HFFc6 (cell line): ENCODE results near the gene EVI5. TPM values are rescaled to one million over a fixed set of nuclear protein-coding genes. Genes with fewer than 3 reads are reported as not detected.
A peak's percentile ranks its signal among the peaks of the same experiment; 100 is the strongest.
"Not testable (repeated sequence)": the region's sequence is repeated elsewhere in the genome, so short reads cannot be mapped to it uniquely, and the experiment has no call there.

Source experiments
- DNase-seq: peaks from one replicate; pipeline ENCODE4 v3.0.0-alpha.2; 2018
- H3K27ac Mint-ChIP-seq: 2 replicates; pipeline ENCODE4 v1.8.0; 2020; ENCODE audit warnings: mild to moderate bottlenecking, mixed read lengths
- H3K27me3 Mint-ChIP-seq: 2 replicates; pipeline ENCODE4 v1.8.0; 2021; ENCODE audit warnings: mild to moderate bottlenecking, moderate library complexity, mixed read lengths; ENCODE audit not compliant: insufficient read depth
- H3K36me3 Mint-ChIP-seq: 2 replicates; pipeline ENCODE4 v1.8.0; 2021; ENCODE audit warnings: low read depth, mixed read lengths
- H3K4me1 Mint-ChIP-seq: 2 replicates; pipeline ENCODE4 v1.8.0; 2020; ENCODE audit warnings: low read depth, mixed read lengths
- H3K4me3 Mint-ChIP-seq: 2 replicates; pipeline ENCODE4 v1.8.0; 2020; ENCODE audit warnings: mild to moderate bottlenecking, moderate library complexity, mixed read lengths
- H3K9me3 Mint-ChIP-seq: 2 replicates; pipeline ENCODE4 v1.8.0; 2020; ENCODE audit warnings: mild to moderate bottlenecking, mixed read lengths
- total RNA-seq, 6 experiments: library from RNA; stranded (reverse); fragmentation: NEBNext Ultra II Directional; extraction: Animal tissue kit (Norgen Biotek cat#: 25700); gene quantifications; 2 replicates in 1 of 6; 3 replicates in 5 of 6; pipeline ENCODE4 v1.2.3, GENCODE V29; 2021
- TF ChIP-seq, protein P1 (sequence below): fragments of 200-600 bp; sonication (generic); IDR thresholded peaks from 2 replicates; pipeline ENCODE4 v1.5.0; 2021; ENCODE audit warnings: antibody characterized with exemption, mild to moderate bottlenecking

The EVI5 gene
- total RNA-seq, 6 experiments from 2014 or later: 31.7 to 43.7 (median 34.0) TPM

DNA sequence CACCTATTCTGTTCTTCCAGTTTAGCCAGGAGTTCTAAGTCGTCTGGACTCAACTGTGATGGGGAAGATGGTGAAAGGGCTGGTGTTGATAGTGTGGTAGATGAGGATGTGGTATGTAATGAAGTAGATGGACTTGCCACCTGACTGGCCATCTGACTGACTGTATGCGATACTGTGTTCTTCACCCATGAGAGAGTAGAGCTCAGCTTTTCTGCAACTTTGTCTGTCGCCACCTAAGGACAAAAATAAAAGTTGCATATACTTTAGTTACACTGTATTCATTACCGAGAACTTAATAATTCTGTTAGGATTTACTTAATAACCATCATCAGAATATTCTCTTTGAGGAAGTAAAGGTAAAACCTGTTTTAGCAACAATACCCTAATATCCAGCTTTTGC, 48.5 kb downstream of the EVI5 start:
- no peak overlapping the region for H3K27ac Mint-ChIP-seq
- H3K36me3 Mint-ChIP-seq: peaks cover 27% of the 10 kb centered on the region
- 0 out of 2 replicates have a peak, but pooled peaks cover 5% of the 10 kb centered on the region for H3K4me1 Mint-ChIP-seq
- TF ChIP-seq, protein P1, sequence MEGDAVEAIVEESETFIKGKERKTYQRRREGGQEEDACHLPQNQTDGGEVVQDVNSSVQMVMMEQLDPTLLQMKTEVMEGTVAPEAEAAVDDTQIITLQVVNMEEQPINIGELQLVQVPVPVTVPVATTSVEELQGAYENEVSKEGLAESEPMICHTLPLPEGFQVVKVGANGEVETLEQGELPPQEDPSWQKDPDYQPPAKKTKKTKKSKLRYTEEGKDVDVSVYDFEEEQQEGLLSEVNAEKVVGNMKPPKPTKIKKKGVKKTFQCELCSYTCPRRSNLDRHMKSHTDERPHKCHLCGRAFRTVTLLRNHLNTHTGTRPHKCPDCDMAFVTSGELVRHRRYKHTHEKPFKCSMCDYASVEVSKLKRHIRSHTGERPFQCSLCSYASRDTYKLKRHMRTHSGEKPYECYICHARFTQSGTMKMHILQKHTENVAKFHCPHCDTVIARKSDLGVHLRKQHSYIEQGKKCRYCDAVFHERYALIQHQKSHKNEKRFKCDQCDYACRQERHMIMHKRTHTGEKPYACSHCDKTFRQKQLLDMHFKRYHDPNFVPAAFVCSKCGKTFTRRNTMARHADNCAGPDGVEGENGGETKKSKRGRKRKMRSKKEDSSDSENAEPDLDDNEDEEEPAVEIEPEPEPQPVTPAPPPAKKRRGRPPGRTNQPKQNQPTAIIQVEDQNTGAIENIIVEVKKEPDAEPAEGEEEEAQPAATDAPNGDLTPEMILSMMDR: peak; percentile 57
- H3K4me3 Mint-ChIP-seq: no peak overlapping the region
- no peaks in the 10 kb centered on the region for H3K9me3 Mint-ChIP-seq
- peaks cover 2% of the 10 kb centered on the region; the same call in 1 of the 2 replicates for H3K27me3 Mint-ChIP-seq
- DNase-seq: peak; percentile 6

GRCh38 chr1:92730476-92730875, 54.4 kb downstream of the EVI5 start:
- peaks cover 7% of the 10 kb centered on the region for H3K4me1 Mint-ChIP-seq
- H3K27me3 Mint-ChIP-seq: peaks cover 2% of the 10 kb centered on the region; the same call in 1 of the 2 replicates
- H3K27ac Mint-ChIP-seq: no peak overlapping the region
- DNase-seq: no peak
- H3K36me3 Mint-ChIP-seq: peaks cover 23% of the 10 kb centered on the region
- H3K4me3 Mint-ChIP-seq: no peak overlapping the region
- TF ChIP-seq, protein P1: no peak
- no peaks in the 10 kb centered on the region for H3K9me3 Mint-ChIP-seq

DNA sequence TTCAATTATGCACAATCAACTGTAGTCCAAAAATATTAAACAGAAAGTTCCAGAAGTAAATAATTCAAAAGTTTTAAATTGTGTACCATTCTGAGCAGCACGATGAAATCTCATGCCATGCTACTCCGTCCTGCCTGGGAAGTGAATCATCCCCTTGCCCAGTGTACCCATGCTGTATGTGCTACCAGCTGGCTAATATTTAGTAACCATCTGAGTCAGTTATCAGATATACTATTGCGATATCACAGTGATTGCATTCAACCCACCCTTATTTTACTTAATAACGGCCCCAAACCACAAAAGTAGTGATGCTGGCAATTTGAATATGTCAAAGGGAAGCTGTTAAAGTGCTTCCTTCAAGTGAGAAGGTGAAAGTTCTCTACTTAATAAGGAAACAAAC, 56.2 kb downstream of the EVI5 start:
- peaks cover 7% of the 10 kb centered on the region for H3K4me1 Mint-ChIP-seq
- H3K9me3 Mint-ChIP-seq: no peaks in the 10 kb centered on the region
- H3K36me3 Mint-ChIP-seq: peaks cover 17% of the 10 kb centered on the region; the same call in 1 of the 2 replicates
- TF ChIP-seq, protein P1: no peak
- peaks cover 2% of the 10 kb centered on the region; the same call in 1 of the 2 replicates for H3K27me3 Mint-ChIP-seq
- H3K27ac Mint-ChIP-seq: no peak overlapping the region
- no peak for DNase-seq
- H3K4me3 Mint-ChIP-seq: no peak overlapping the region

DNA sequence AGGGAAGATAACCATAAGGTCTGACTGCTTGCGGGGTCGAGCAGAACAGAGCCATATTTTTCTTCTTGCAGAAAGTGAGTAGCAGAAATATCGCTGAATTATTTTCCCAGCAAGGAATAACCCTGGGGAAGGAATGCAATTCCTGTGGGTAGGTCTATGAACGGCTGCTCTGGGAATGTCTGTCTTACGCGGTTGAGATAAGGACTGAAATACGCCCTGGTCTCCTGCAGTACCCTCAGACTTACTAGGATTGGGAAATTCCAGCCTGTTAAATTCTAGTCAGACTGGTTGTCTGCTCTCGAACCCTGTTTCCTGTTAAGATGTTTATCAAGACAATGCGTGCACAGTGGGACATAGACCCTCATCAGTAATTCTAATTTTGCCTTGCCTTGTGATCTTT, 61.2 kb downstream of the EVI5 start:
- H3K4me1 Mint-ChIP-seq, H3K27me3 Mint-ChIP-seq, DNase-seq, H3K27ac Mint-ChIP-seq, H3K9me3 Mint-ChIP-seq, H3K4me3 Mint-ChIP-seq: not testable (repeated sequence)
- peaks cover 25% of the 10 kb centered on the region; the same call in 1 of the 2 replicates for H3K36me3 Mint-ChIP-seq

DNA sequence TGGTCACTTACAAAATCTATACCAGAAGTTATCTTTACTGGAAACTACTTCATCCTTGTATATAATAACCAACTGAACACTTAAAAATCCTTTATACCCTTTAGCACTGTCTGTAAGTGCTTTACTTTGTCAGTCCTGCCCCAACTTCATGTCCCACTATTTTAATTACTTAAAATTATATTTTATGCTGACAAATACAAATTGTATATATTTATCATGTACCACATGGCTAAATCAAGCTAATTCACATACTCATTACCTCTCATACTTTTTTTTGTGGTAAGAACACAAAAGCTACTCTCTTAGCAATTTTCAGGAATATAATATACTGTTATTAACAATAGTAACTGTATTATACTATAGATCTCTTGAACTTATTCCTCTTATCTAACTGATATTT, 63.0 kb downstream of the EVI5 start:
- no peak for DNase-seq
- Mint-ChIP-seq H3K9me3 (peaks cover 9% of the 10 kb centered on the region; the same call in 1 of the 2 replicates), H3K27ac (no peak overlapping the region), H3K27me3 (no peaks in the 10 kb centered on the region), H3K4me3 (no peak overlapping the region), H3K36me3 (peaks cover 25% of the 10 kb centered on the region; the same call in 1 of the 2 replicates), H3K4me1 (no peaks in the 10 kb centered on the region)
- TF ChIP-seq, protein P1: no peak

GRCh38 chr1:92721157-92721556, 63.8 kb downstream of the EVI5 start:
- H3K4me1 Mint-ChIP-seq, H3K4me3 Mint-ChIP-seq, DNase-seq, H3K27ac Mint-ChIP-seq, H3K27me3 Mint-ChIP-seq, H3K9me3 Mint-ChIP-seq: not testable (repeated sequence)
- peaks cover 28% of the 10 kb centered on the region for H3K36me3 Mint-ChIP-seq

GRCh38 chr1:92715476-92715951, 69.4 kb downstream of the EVI5 start:
- DNase-seq, H3K4me1 Mint-ChIP-seq, H3K27me3 Mint-ChIP-seq, H3K9me3 Mint-ChIP-seq, H3K4me3 Mint-ChIP-seq, H3K27ac Mint-ChIP-seq: not testable (repeated sequence)
- H3K36me3 Mint-ChIP-seq: peaks cover 18% of the 10 kb centered on the region
